B cell (primary cell): Measurements from ENCODE around the gene IRAK1. TPM values are rescaled to one million over a fixed set of nuclear protein-coding genes. Genes with fewer than 3 reads are reported as not detected.

Experiments
- ATAC-seq: fragments of 200-7000 bp; cut with Tn5 transposase; one replicate; pipeline ENCODE4 v1.10.0; 2021; ENCODE audit warnings: low read depth, mild to moderate bottlenecking, moderate number of reproducible peaks, moderate library complexity
- CTCF ChIA-PET: fragments of 350-600 bp; sonication (Branson Sonifier 250); formaldehyde crosslinking; loops from one replicate; lab custom pipeline; 2021; ENCODE audit warnings: antibody characterized with exemption, inconsistent platforms; lab: Charles Lee
- POLR2A ChIA-PET: fragments of 350-600 bp; sonication (Branson Sonifier 250); formaldehyde crosslinking; loops from one replicate; lab custom pipeline; 2021; ENCODE audit warnings: antibody characterized with exemption; lab: Charles Lee
- DNase-seq: peaks from one replicate; pipeline ENCODE4 v3.0.0; 2013
- H2AFZ ChIP-seq: 2 replicates; pipeline ENCODE4 v1.6.1; 2012; ENCODE audit warnings: mild to moderate bottlenecking, low read depth, low read length; ENCODE audit not compliant: insufficient read depth, poor library complexity, severe bottlenecking
- H3K27ac ChIP-seq, 2 donors: 1 replicate in 1 of 2; 2 replicates in 1 of 2; pipeline ENCODE4 v1.5.1; 2012 to 2013; ENCODE audit warnings: low read length in 2 of 2, mild to moderate bottlenecking in 2 of 2, moderate library complexity in 1 of 2
- H3K27me3 ChIP-seq, 4 experiments: fragments of 200-600 bp in 1 of 4; sonication (generic) in 1 of 4; replicated peaks in 1 of 4; 1 replicate in 2 of 4; 2 replicates in 2 of 4; pipeline versions ENCODE4 v1.6.1 to v1.7.0; 2013 to 2016; ENCODE audit warnings: low read length in 3 of 4, mild to moderate bottlenecking in 2 of 4, mixed read lengths in 1 of 4, moderate library complexity in 1 of 4; ENCODE audit not compliant: insufficient read depth in 4 of 4, control insufficient read depth in 3 of 4; ENCODE audit errors: control extremely low read depth in 1 of 4
- H3K36me3 ChIP-seq, 2 experiments: replicated peaks in 1 of 2; 1 replicate in 1 of 2; 2 replicates in 1 of 2; pipeline versions ENCODE4 v1.6.1 to v1.7.1; 2013; ENCODE audit warnings: low read length in 1 of 2; ENCODE audit not compliant: insufficient read depth in 2 of 2, control insufficient read depth in 1 of 2; ENCODE audit errors: control extremely low read depth in 1 of 2, extremely low read depth in 1 of 2
- H3K4me1 ChIP-seq, 2 donors: fragments of 200-600 bp in 1 of 2; sonication (generic) in 1 of 2; 1 replicate in 1 of 2; 2 replicates in 1 of 2; pipeline versions ENCODE4 v1.5.1 to v1.6.1; 2013 to 2017; ENCODE audit warnings: low read length in 2 of 2; ENCODE audit not compliant: control insufficient read depth in 2 of 2, insufficient read depth in 2 of 2
- H3K4me2 ChIP-seq: replicated peaks from 2 replicates; pipeline ENCODE3; 2012; ENCODE audit warnings: mild to moderate bottlenecking, low read depth, low read length; ENCODE audit not compliant: poor library complexity, severe bottlenecking
- H3K4me3 ChIP-seq, 5 experiments: fragments of 200-600 bp in 1 of 5; sonication (generic) in 1 of 5; 1 replicate in 3 of 5; 2 replicates in 2 of 5; pipeline versions ENCODE4 v1.5.1 to v1.7.0; 2011 to 2016; ENCODE audit warnings: low read length in 4 of 5, mild to moderate bottlenecking in 4 of 5, low read depth in 2 of 5, control low read depth in 1 of 5, moderate library complexity in 1 of 5; ENCODE audit not compliant: insufficient read depth in 1 of 5; ENCODE audit errors: control extremely low read depth in 1 of 5, extremely low read depth in 1 of 5
- H3K79me2 ChIP-seq: fragments of 200-600 bp; sonication (generic); one replicate; pipeline ENCODE4 v1.6.0; 2016; ENCODE audit warnings: low read length; ENCODE audit not compliant: control insufficient read depth, insufficient read depth
- H3K9ac ChIP-seq: fragments of 200-600 bp; sonication (generic); 2 replicates; pipeline ENCODE4 v1.6.1; 2017; ENCODE audit warnings: mild to moderate bottlenecking, low read length, moderate library complexity
- H3K9me3 ChIP-seq, 3 donors: one replicate each; pipeline versions ENCODE4 v1.6.1 to v1.7.1; 2013; ENCODE audit warnings: low read length in 2 of 3; ENCODE audit not compliant: control insufficient read depth in 2 of 3, insufficient read depth in 1 of 3; ENCODE audit errors: control extremely low read depth in 1 of 3
- H4K20me1 ChIP-seq: 2 replicates; pipeline ENCODE4 v1.6.0; 2012; ENCODE audit warnings: mild to moderate bottlenecking, low read length; ENCODE audit not compliant: insufficient read depth, control insufficient read depth, poor library complexity, severe bottlenecking
- H3K27ac Mint-ChIP-seq: one replicate; pipeline ENCODE4 v1.8.0; 2021; ENCODE audit warnings: mixed read lengths
- H3K27me3 Mint-ChIP-seq: one replicate; pipeline ENCODE4 v1.8.0; 2021; ENCODE audit warnings: mixed read lengths
- H3K4me1 Mint-ChIP-seq: one replicate; pipeline ENCODE4 v1.8.0; 2021; ENCODE audit warnings: mixed read lengths
- H3K4me3 Mint-ChIP-seq: one replicate; pipeline ENCODE4 v1.8.0; 2021; ENCODE audit warnings: mixed read lengths
- H3K9me3 Mint-ChIP-seq: one replicate; pipeline ENCODE4 v1.8.0; 2022; ENCODE audit warnings: mixed read lengths; ENCODE audit not compliant: insufficient read depth
- EZH2 ChIP-seq: IDR thresholded peaks from 2 replicates; pipeline ENCODE4 v1.6.1; 2012; ENCODE audit warnings: borderline replicate concordance, low read depth, mild to moderate bottlenecking, moderate library complexity, low read length; ENCODE audit not compliant: insufficient read depth, poor library complexity, severe bottlenecking
- WGBS: methylation state at CpG from one replicate; pipeline ENCODE4 v1.1.5; 2013; ENCODE audit warnings: missing lambda C conversion rate; ENCODE audit not compliant: insufficient coverage; 5-methylcytosine and 5-hydroxymethylcytosine counted together
- intact Hi-C: fragments of 100-400 bp; cut with micrococcal nuclease; formaldehyde crosslinking; loops from one replicate; pipeline ENCODE4 v1.10.0; 2022
- polyA plus RNA-seq: library from polyadenylated mRNA; depleted of rRNA; stranded (reverse); fragments of >200 nt; gene quantifications from 2 replicates; pipeline ENCODE4 v1.2.3, GENCODE V29; 2012
- total RNA-seq, 2 donors: library from RNA; stranded (reverse); fragments of 120-200 nt in 1 of 2; gene quantifications; 1 replicate in 1 of 2; 2 replicates in 1 of 2; pipeline versions ENCODE4 v1.2.3 to v1.2.4, GENCODE V29; 2013 to 2022
- TF ChIP-seq, protein P1 (sequence below): fragments of 200-600 bp; IDR thresholded peaks from one replicate; pipeline ENCODE4 v1.8.0; 2022; ENCODE audit warnings: antibody characterized with exemption, mild to moderate bottlenecking

IRAK1 gene
- total and polyA plus RNA-seq, 2 donors (not counting 1 experiment from before 2014, with no cell fraction given): 112 to 118 TPM

DNA sequence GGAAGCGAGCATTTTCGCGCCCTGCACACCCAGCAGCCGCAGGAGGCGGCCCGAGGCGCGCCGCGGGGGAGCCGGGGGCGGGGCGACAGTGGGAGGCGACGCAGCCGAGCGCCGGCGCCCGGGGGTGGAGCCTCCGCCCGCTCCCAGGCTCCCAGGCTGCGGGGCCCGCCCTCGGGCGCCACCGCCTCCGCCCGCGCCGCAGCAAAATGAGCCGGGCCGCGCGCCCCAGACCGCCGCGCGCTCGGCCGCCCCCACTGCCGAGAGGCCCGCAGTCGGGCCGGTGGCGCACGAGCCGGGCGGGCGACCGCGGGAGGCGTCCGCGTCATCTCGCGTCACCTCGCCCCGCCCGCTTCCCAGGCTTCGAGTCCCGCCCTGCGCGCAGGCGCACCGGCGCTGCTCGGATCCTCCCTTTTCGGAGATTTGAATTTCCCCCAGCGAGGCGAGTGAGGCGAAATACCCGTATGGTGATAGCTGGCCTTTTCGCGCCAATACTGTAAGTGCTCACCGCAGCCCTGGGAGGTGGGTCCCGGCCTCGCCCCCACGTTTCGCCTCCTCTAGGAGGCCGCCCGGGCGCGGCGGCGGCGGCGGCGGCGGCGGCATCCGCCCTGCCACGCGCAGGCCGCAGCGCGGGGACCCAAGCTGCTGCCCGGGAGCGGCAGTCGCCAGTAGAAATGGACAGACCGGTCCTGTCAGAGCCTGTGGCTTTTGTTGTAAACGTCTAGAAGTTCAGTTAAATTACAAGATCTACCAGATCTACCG, 47.2 kb downstream of the IRAK1 start, which contains the start of gene TMEM187:
TMEM187 (plus strand) TSS at position 387 of the 759 bp plus-strand sequence. CDS start 9,309 bp downstream, outside the sequence.
- peaks cover 38 to 42% of the 10 kb centered on the region in 2 donors for H3K4me1 ChIP-seq
- DNase-seq (peak; percentile 92), ATAC-seq (peak; percentile 57)
- no peak for TF ChIP-seq EZH2
- TF ChIP-seq, protein P1, sequence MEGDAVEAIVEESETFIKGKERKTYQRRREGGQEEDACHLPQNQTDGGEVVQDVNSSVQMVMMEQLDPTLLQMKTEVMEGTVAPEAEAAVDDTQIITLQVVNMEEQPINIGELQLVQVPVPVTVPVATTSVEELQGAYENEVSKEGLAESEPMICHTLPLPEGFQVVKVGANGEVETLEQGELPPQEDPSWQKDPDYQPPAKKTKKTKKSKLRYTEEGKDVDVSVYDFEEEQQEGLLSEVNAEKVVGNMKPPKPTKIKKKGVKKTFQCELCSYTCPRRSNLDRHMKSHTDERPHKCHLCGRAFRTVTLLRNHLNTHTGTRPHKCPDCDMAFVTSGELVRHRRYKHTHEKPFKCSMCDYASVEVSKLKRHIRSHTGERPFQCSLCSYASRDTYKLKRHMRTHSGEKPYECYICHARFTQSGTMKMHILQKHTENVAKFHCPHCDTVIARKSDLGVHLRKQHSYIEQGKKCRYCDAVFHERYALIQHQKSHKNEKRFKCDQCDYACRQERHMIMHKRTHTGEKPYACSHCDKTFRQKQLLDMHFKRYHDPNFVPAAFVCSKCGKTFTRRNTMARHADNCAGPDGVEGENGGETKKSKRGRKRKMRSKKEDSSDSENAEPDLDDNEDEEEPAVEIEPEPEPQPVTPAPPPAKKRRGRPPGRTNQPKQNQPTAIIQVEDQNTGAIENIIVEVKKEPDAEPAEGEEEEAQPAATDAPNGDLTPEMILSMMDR: no peak
- peak within 1 kb of the TSS; percentile 64 to 99 (median 97) for H3K4me3 ChIP-seq
- no peaks in the 10 kb centered on the region for H3K27me3 ChIP-seq
- no peaks in the 10 kb centered on the region for H3K9me3 Mint-ChIP-seq
- peak within 1 kb of the TSS; percentile 100 for H3K4me3 Mint-ChIP-seq
- peaks cover 40% of the 10 kb centered on the region for H3K4me1 Mint-ChIP-seq
- WGBS: under 1% methylated on average over 81 of the region's 103 CpGs
- peak within 1 kb of the TSS; percentile 100 for H3K27ac ChIP-seq
- peaks cover 20% of the 10 kb centered on the region for H4K20me1 ChIP-seq
- peak within 1 kb of the TSS; percentile 71 for H2AFZ ChIP-seq
- no peaks in the 10 kb centered on the region for H3K27me3 Mint-ChIP-seq
- peaks cover 0 to 4% of the 10 kb centered on the region in 2 experiments for H3K36me3 ChIP-seq
- H3K79me2 ChIP-seq: peaks cover 38% of the 10 kb centered on the region
- POLR2A ChIA-PET: interaction anchor here (1.0 to 2.5 kb wide), 2 partner anchors 46 to 425 kb away, joined by 3 to 35 read pairs; partner anchors contain the start of gene ARHGAP4
- H3K9me3 ChIP-seq: no peaks in the 10 kb centered on the region
- intact Hi-C loops: loop anchor here (2.0 to 5.0 kb wide), 4 partner anchors 35 to 405 kb away; partner anchors contain the start of genes EMD and IRAK1
- CTCF ChIA-PET: interaction anchor here (2.1 kb wide), 1 partner anchor 48 kb away, joined by 5 read pairs; no protein-coding TSS in a partner anchor
- H3K4me2 ChIP-seq: peak within 1 kb of the TSS; percentile 70
- H3K9ac ChIP-seq: peak within 1 kb of the TSS; percentile 100
- H3K27ac Mint-ChIP-seq: peak within 1 kb of the TSS; percentile 100
